Esophagus squamous epithelium (tissue), 4 donors: Measurements from ENCODE around the gene RNPC3.

ENCODE experiments used
- CTCF ChIP-seq, 6 experiments: fragments of 450-650 bp in 4 of 6; fragments of 200-600 bp in 2 of 6; sonication (generic) in 2 of 6; IDR thresholded peaks; one replicate each; pipeline ENCODE4 v1.5.1; 2016 to 2019; ENCODE audit warnings: antibody characterized with exemption in 6 of 6, mild to moderate bottlenecking in 4 of 6, moderate library complexity in 4 of 6
- POLR2A ChIP-seq, 4 donors: fragments of 450-650 bp; IDR thresholded peaks; one replicate each; pipeline ENCODE4 v1.6.1; 2017; ENCODE audit warnings: antibody characterized with exemption in 4 of 4, mild to moderate bottlenecking in 4 of 4, moderate library complexity in 3 of 4

- TF ChIP-seq CTCF (IDR thresholded peaks at IDR 0.05) (no peak), POLR2A (IDR thresholded peaks at IDR 0.05) (no peak)
Measured at GRCh38 chr1:103546496-103546895, 21.0 kb downstream of the RNPC3 start.
